ENCODE data around the gene COL19A1.

DNA sequence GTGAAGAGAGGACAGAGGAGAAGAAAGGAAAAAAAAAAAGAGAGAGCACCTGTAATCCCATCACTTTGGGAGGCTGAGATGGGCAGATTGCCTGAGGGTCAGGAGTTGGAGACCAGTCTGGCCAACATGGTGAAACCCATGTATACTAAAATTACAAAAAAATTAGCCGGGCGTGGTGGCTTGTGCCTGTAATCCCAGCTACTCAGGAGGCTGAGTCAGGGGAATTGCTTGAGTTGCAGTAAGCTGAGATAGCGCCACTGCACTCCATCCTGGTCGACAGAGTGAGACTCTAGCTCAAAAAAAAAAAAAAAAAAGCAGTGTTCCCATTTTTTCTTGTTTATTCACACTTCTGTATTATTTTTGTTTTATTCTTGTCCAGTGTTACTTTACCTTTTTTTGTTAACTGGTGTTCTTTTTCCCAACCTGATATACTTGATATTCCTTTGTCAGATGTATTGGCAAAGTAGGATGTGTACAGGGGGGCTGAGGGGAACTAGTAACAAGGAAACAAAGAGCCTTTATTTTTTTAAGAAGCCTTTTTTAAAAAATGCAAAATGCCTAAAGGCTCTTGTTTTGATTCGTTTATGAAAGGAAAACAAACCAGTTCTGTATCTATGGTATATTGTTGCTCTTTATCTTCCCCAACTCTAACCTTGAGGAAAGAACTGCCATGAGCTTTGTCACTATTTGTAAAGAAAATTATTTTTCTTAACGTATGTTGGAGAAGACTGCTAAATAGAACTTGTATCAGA is 22.3 kb downstream of the COL19A1 start:
- TF ChIP-seq, protein P1, sequence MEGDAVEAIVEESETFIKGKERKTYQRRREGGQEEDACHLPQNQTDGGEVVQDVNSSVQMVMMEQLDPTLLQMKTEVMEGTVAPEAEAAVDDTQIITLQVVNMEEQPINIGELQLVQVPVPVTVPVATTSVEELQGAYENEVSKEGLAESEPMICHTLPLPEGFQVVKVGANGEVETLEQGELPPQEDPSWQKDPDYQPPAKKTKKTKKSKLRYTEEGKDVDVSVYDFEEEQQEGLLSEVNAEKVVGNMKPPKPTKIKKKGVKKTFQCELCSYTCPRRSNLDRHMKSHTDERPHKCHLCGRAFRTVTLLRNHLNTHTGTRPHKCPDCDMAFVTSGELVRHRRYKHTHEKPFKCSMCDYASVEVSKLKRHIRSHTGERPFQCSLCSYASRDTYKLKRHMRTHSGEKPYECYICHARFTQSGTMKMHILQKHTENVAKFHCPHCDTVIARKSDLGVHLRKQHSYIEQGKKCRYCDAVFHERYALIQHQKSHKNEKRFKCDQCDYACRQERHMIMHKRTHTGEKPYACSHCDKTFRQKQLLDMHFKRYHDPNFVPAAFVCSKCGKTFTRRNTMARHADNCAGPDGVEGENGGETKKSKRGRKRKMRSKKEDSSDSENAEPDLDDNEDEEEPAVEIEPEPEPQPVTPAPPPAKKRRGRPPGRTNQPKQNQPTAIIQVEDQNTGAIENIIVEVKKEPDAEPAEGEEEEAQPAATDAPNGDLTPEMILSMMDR (conservative IDR thresholded peaks at IDR 0.05), result no peak
- TF ChIP-seq EZH2 (IDR thresholded peaks at IDR 0.05; ENCODE audit: low read depth), result no peak

All from PC-9 (cell line).